Erythroblast (primary cell): ENCODE measurements around the gene APIP.
"Not testable (repeated sequence)": the region's sequence is repeated elsewhere in the genome, so short reads cannot be mapped to it uniquely, and the experiment has no call there.

ENCODE experiments used
- DNase-seq, 2 experiments: peaks; one replicate each; lab custom pipeline; 2025; lab: John Stamatoyannopoulos, UW
- GATA1 ChIP-seq: IDR thresholded peaks from 2 replicates; pipeline ENCODE4 v1.6.1; 2011; ENCODE audit warnings: low read depth, mild to moderate bottlenecking, control low read depth, low read length, moderate library complexity
- POLR2A ChIP-seq: IDR thresholded peaks from 2 replicates; pipeline ENCODE4 v1.6.1; 2011; ENCODE audit warnings: mild to moderate bottlenecking, low read length

APIP gene

DNA sequence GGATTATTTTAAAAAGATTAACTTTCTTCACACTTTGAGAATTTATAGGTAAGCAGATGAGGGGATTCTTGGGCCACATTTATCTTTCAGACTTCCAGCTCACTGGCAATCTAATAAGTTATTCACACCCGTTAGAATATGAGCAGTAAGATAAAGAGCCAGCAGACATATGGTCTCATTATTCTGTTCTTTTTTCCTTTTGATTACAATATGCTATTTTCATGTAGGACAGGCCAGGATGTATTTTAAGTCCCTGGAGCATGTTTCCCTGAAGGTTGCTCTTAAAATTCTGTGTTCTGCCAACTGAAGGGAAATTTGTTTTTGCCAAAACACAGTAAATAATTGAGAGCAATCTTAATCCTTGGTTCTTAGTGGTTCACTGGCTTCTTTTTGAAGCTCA is 22.4 kb upstream of the APIP start:
- TF ChIP-seq POLR2A: no peak
- DNase-seq: peak in 1 of 2 experiments; percentile 21

DNA sequence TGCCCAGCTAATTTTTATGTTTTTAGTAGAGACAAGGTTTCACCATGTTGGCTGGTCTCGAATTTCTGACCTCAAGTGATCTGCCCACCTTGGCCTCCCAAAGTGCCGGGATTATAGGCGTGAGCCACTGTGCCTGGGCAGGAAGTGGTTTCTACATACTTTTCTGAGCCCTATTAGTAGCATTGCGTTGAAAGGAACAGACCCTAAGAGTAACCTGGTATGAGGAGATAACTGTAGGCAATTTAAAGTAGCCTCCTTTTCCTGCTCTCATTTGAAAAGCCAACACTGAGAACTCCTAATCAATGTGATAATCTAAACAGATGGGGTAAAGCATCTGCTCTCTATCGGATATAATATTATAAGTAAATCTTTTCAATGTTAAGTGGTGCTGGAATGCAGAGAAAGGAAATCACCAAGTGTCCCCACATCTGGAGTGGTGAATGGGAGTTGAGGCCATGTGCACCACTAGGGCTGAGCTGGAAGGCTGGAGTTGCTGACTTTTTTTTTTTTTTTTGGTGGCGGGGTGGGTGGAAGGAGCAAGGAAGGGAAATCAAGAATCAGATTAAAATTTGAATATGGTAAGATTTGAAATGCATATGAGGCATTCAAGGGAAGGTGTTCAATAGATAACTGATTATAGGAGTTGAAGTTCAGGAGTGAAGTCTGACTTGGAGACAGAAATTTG is 20.9 kb upstream of the APIP start:
- TF ChIP-seq GATA1: no peak
- no peak for TF ChIP-seq POLR2A
- no peak for DNase-seq

DNA sequence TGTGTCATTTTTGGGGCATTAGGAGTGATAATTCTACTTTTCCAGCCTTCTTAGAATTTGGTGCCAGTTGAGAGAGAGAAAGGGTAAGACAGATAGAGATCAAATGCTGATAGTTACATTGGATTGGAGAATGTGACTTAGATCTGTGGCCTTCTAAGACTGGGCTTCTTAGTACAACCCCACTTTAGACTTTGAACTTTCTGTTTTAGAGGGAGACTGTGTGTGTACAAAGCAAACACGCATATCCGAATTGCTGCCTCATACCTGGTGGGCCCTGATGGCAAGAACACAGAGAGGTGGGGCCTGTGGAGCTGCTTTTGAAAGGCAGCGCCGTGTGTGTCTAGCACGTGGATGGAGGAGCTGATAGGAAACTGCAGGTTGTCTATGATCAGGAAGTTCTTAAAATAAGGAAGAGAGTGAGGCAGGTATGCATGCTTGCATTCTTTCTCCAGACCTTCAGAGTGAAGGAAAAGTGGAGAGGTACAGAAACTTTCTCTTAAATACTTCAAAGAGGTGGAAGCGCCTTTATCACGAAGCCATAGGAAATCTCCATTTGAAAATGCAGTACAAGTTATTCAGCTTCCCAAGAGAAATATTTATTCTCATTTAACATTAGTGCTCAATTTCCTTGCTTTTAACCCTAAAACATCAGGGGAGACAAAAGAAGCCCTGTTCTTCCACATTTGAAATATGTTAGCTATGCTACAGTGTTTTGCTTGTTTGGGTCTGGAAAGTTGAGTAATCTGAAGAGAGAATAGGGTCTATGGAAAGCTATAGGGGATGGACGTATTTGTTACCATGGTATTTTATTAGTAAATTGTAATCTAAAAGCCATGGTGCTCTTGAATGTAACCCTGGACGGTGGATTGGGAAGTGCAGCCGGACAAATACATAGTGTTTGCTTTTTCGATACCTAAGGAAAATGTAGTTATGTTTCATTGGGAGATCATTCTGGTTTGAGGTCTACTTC is 13.9 kb upstream of the APIP start:
- no peak for TF ChIP-seq GATA1
- TF ChIP-seq POLR2A: no peak
- DNase-seq: no peak

DNA sequence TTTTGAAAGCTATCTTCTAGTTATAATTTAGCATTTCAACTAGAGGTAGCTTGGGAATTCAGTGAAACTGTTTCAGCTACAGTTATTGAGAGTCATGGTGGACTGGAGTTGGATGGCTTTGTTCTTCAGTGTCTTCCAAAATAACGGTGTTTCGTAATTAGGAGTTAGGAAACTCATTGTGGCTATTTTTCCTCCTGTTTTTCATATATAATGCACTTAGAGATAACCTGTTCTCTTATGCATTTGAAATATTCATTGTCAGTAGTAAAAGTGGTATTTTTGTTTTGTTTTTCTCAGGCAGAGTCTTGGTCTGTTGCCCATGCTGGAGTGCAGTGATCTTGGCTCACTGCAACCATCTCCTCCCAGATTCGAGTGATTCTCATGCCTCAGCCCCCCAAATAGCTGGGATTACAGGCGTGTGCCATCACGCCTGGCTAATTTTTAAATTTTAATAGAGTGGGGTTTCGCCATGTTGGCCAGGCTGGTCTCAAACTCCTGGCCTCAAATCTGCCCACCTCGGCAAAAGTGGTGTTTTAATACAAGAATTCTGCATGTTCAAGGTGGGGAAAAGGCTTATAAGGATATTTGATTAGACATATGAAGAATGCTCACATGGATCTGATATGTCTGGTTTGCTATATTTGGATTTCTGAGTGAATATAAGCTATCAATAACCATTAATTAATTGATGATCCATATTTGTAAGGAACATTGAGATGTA is 12.9 kb upstream of the APIP start:
- DNase-seq: no peak
- no peak for TF ChIP-seq GATA1
- no peak for TF ChIP-seq POLR2A

DNA sequence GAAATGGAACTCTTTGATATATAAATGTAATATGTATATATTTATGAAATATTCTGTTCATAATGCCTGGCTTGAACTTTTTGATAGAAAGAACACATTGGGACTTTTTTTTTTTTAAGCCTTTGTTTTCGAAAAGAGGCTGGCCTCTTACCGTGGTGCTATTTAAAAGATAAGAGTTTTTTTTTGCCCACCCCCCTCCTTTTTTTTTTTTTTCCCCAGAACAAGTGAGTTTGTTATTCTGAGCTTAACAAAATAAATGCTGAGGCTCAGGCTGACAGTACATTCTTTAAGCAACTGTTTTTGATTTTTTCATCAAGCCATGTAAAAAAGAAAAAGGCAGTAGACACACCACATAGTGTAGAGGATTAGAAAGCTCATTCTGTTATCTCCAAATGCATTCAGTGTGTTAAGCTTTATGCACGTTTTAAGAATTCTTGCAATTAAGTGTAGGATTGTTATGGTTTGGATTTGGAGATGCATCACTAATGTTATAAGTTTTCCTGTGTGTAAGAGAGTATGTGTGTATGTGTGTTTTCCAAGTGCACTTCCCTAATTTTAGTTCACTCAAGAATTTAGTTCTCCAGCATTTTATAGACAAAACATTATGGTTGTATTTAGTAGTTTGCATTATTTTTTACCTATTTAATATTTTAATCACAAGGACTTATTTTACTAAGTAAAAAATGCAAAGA is 12.2 kb upstream of the APIP start:
- peak in 1 of 2 experiments; percentile 20 for DNase-seq
- TF ChIP-seq GATA1: no peak
- TF ChIP-seq POLR2A: no peak

DNA sequence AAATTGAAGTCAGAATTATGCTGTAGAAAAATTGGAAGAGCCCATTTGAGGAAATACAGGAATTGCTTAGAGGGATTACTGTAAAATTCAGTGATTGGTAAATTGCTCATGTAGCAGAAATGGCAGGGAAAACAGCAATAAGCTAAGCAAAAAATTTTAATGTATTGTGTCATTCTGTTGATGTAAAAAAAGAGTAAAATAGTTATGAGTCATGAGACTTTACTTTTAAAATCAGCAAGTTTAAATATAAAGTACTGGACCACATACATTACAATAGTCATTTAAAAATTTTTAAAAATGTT is 10.6 kb upstream of the APIP start:
- TF ChIP-seq POLR2A (no peak), GATA1 (no peak)
- DNase-seq: no peak

DNA sequence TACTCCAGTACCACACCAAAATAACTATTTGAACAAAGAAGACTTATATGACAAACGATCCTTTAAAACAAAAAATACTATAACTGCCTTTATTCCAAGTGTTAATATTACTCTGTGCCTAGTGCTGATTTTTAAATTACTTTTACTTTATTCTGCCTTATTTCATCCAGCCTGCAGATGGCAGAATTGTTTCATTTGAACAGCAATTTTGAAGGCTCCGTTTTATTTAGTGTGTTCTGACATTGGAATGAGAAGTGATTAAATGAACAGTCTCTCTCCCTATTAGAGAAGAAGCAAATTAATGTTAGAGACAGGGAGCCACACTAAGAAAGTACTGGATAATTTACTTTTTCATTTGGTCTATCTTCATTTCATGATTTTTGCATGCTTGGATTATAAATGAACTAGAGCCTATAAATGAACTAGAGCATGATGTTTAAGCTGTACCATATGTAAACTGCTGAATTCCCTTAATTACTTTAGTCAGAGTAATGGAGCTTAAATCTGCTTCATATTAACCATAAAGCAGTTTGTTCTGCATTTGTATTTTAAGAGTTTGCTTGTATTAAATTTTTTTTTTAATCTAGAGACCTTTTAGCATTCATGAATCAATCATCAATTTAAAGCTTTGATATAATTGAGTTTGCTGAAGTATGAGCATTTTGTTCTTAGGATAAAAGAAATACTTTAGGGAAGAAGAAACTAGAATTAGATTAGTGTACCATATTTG is 10.1 kb upstream of the APIP start:
- TF ChIP-seq GATA1 (no peak), POLR2A (no peak)
- DNase-seq: peak; percentile 55 to 78

DNA sequence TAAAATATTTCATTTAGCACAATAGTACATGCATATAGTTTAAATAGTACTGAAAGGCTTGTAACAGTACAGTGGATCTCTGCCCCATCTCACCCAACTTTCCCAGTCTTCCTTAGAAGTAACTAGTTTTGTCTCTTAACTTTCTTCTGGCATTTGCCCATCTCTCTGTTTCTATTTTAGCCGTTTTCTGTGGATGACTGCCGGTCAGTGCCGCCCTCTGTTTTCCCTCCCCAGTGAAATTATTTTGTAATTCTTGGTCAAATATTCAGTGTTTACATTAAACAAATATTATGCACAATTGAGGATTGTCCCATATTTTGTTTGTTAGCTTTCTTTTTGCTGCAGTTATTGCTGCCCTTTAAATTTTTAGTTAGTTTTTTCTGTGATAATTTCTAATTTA is 8.5 kb upstream of the APIP start:
- no peak for TF ChIP-seq GATA1
- no peak for TF ChIP-seq POLR2A
- DNase-seq: no peak

DNA sequence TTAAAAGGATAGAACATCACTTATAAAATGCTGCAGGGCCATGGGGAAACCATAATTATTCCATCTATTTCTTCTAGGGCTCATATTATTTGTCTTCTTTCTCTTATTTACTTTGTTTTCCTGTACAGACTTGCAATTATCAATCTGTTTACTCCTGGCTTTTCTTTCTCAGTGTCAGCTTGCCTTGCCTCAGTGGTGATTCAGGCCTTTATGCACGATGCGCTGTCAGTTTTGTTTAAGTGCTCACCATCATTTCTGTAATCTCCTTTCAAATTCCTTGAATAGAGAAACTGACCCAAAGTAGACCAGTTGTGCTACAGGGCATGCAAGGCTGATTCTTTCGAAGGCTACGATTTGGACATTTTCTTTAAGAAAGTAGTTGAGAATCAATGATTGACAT is 5.0 kb upstream of the APIP start:
- TF ChIP-seq GATA1 (no peak), POLR2A (no peak)
- no peak for DNase-seq

DNA sequence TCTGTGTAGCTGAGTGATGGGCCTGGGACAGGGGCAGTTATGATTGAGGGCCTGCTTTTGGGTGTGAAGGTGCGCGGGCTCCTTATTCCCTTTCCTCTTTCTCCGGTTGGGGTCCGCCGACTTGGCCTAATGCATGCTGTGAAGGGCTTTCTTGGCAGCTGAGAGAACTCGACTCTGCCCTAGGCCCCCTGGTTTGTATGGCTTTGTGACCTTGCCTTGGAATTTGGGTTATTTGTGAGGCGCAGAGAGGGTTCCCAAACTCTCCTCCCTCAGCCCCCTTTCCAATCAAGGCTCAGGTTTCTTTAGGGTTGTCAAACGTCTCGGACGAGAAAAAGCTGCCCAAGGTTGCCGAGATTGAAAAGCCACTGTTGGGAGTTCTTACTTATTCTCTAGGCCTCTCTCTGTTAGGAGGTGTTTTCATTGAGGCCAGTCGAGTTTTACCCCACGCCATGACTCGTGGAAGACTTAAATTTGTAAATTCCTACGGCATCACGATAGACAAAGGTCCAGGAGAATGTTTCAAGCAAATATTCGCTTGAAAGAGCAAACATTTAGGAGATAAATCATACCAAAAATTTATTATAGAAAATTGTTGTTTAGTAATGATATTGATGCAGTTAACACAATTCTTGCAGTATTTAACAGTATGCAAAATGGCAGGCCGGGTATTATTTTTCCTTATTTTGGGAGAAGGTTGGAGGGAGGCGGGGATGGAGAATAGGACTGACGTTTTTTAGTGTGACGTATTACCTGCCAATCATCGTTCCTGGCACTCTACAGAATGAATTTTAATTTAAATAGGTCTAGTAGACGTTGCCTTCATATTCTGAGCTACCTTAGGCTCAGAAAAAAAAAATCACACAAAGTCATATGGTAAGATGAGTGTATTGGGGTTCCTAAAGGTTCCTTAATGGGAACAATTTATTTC is 928 bp upstream of the APIP start:
- TF ChIP-seq GATA1 (no peak), POLR2A (peak; percentile 66)
- peak in 1 of 2 experiments; percentile 49 for DNase-seq

DNA sequence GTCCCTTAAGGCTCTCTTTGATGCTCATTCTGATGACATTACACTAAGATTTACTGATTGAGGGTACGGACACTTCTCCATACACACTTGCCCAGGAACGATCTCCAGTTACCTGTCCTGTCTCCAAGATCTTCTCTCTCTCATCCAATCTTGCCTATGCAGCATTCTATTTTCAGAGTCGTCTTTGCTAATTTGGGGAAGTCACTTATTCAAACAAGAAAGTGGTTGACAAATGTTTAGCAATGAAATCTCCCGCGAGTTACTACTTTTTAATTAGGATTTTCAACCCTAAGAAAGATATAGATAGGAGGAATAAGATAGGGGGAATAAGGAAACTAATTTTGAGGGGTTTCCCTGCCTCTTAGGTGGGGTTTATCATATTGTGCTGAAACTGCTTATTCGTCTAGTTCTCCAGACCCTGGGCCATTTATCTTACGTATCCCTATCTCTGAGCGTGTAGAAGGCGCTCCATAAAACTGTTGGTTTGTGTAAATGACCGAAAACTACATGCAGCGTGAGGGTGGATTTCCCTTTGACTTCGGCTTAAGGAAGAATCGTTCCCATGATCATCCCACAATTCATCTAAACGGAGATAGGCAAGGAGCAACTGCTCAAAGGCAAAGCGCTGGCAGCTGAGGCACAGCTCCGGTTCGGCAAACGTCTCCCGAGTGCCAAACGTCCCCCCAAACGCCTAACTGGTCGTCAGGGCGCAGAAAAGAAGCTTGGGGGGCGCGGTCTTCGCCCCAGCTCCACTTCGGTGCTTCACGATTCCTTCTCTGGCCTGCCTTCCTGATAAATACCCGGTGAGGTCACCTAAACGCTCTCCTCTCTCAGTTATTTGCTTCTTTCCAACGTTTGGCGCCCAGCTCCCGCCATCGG is 804 bp downstream of the APIP start:
- DNase-seq: peak in 1 of 2 experiments; percentile 78
- TF ChIP-seq GATA1: no peak

DNA sequence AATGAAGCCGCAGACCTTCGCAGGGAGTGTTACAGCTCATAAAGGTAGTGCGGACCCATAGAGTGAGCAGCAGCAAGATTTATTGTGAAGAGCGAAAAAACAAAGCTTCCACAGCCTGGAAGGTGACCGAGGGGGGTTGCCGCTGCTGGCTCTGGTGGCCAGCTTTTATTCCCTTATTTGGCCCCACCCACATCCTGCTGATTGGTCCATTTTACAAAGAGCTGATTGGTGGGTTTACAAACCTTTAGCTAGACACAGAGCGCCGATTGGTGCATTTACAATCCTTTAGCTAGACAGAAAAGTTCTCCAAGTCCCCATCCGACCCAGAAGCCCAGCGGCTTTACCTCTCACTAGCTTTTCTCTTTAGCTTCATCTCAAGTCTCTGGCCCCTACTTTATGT is 2.6 kb downstream of the APIP start:
- not testable (repeated sequence) for DNase-seq
